ENCODE data around the gene RALB.
"Not testable (repeated sequence)": the region's sequence is repeated elsewhere in the genome, so short reads cannot be mapped to it uniquely, and the experiment has no call there.

RALB gene

DNA sequence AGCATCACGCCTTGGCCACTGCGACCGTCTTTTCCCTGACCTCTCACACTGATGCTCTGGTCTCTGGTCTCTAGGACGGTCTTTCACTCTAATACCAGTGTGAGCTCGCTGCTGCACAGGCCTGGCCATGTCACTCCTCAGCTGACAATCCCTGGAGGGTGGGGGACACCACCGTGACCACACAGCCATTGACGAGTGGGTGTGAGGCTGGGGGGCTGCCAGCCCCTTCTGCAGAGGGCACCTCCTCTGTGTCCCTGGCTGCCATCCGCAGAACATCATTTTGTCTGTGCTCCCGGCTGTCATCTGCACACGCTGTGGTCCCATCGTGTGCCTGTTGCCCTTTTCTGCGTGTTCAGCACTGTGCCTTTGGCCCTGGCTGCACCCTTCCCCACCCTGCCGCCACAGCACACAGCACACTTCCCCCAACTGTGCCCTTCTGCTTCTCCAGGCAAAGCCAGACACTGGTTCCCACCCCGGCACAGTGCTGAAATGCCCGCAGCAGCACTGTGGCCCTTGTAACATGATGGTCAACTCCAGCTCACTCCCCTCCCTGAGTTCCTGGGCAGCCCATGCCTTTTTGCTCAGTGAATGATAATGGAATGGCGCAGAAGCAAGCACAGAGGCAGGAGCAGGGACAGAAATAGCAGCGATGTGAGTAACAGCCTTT is 62.8 kb downstream of the RALB start:
- DNase-seq (ENCODE audit: low read depth in 2 of 2), result no peak

DNA sequence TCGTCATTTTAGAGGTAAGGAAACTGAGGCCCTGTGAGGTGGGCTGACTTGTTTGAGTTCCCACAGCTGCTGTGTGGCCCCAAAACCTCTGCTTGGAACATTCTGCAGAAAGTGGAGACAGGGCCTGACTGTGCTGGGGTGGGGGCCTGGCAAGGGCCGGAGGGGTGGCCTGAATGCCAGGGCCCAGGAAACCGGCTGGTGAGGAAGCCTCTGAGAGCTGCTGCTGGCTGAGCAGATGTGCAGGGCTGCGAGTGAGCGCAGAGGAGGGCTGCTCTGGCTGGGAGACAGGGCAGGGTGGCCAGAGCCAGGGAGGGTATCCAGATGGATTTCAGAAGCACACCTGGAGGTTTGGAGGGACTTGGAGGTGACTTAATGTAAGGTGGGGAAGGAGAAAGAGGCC is 63.4 kb downstream of the RALB start:
- no peak for DNase-seq (ENCODE audit: low read depth in 2 of 2)

GRCh38 chr2:120316528-120317179 is 64.0 kb downstream of the RALB start:
- DNase-seq (ENCODE audit: low read depth in 2 of 2), result no peak

DNA sequence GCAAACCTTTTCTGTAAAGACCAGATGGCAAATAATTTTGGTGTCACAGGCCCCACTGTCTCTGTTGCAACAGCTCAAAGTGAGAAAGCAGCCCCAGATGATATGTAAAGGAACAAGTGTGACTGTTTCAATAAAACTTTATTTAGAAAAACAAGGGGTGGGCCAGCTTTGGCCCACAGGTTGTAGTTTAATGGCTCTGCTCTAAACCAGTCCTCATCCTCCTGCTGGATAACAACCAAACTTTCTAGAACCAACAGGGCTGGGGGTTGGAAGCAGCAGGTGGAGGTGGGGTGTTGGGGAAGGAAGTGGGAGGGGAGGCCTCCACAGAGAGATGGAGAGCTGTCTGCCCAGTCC is 64.5 kb downstream of the RALB start:
- DNase-seq (ENCODE audit: low read depth in 2 of 2), result no peak

DNA sequence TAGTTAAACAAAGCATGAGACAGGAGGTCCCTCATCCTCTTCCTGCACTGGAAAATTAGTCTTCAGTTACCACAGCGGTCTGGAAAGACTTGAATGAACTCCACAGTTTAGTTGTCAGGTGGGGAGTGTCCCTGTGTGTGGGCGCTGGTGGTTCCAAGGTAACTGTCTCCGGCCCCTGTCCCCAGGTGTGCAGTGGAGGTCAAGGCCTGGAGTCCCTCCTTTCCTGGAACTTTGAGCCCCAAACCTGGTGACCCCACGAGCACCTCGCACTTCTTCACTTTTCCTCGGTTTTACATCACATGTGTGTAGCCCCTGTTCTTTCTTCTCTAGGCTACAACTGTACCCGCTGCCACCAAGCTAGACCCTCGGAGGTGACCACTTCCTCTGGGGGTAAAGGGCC is 65.3 kb downstream of the RALB start:
- DNase-seq (ENCODE audit: low read depth in 2 of 2), result no peak

DNA sequence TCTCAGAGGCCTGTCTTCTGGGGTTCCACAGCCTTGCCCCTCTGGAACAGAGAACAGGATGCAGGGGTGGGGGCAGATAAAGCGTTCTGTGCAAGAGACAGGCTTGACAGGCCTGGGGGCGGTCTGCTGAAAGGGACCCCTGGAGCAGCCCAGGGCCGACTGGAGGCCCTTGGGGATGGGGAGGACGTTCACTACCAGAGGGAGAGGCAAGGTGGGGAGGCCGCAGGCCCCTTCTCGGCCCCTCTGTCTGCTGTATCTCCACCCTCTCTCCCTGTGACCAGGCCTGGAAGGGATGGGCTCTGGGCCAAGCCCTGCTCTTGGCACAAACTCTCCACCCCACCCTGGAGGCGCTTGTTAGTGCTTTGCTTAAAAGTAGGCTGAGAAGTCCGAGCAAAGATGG is 66.0 kb downstream of the RALB start:
- DNase-seq (ENCODE audit: low read depth in 2 of 2), result no peak

- no peak for DNase-seq (ENCODE audit: low read depth in 2 of 2)
Observed at GRCh38 chr2:120319123-120319522, 66.5 kb downstream of the RALB start.

GRCh38 chr2:120319686-120320317 is 67.2 kb downstream of the RALB start:
- no peak for DNase-seq (ENCODE audit: low read depth in 2 of 2)

DNA sequence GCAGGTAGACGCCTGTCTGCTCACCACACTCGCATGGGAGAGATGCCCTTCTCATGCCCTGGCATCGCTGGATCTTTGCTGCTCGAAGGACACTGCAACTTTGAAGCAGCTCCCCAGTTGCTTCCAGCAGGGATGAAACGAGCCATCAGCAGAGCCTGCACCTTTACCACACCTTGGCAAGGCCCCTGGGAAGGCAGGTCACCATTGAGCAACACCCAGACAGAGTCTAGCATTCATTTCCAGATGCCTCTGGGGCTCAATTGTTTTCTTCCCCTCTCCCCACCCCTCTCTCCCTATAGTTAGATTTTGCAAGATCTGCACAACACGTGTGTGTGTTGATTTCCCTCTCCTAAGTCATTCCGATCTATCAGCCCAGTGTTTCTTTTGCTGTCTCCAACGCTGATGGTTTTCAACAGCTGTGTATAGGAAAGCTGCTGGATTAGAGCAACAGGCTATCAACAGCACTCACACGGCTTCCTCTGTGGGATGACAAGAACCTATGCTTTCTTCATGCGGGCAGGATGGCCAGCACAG is 67.7 kb downstream of the RALB start:
- no peak for DNase-seq (ENCODE audit: low read depth in 2 of 2)

GRCh38 chr2:120320887-120321556 is 68.4 kb downstream of the RALB start:
- not testable (repeated sequence) for DNase-seq (ENCODE audit: low read depth in 2 of 2)

GRCh38 chr2:120321721-120322284 is 69.2 kb downstream of the RALB start:
- no peak for DNase-seq (ENCODE audit: low read depth in 2 of 2)

DNA sequence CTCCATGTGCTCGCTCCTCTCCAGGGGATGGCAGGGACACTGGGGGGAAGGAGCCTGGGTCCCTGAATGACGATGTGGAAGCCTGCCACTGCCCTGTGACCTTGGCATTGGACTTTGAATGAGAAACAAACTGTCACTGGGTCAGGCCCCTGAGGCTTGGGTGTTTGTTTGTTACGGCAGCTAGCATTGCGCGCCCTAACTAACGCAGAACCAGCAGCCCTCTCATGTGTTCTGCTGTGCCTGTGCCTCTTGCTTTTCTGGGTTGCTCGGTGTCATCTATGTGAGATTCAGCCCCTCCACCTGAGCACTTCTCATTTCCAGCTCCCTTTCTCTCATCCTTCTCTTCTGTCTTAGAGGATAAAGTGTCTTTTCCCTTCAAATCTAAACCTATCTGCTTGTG is 69.7 kb downstream of the RALB start:
- no peak for DNase-seq (ENCODE audit: low read depth in 2 of 2)

DNA sequence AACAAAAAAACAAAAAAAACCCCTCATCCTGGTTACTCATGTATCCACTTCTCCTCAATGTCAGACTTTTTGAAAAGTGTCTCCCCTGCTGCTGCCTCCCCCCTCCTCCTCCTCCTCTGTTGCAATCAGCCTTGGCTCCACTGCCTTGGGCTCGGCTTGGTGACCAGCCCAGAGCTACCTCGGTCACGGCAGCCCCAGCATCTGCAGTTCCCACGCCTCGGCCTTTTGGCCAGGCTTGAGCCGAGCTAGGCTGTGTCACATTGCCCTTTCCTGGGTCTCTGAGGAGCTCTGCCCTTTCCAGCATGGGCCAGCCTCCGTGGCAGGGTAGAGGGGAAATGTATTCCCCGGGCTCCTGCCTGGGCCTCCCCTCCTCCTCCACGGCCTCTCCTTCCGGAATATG is 70.6 kb downstream of the RALB start:
- no peak for DNase-seq (ENCODE audit: low read depth in 2 of 2)

DNA sequence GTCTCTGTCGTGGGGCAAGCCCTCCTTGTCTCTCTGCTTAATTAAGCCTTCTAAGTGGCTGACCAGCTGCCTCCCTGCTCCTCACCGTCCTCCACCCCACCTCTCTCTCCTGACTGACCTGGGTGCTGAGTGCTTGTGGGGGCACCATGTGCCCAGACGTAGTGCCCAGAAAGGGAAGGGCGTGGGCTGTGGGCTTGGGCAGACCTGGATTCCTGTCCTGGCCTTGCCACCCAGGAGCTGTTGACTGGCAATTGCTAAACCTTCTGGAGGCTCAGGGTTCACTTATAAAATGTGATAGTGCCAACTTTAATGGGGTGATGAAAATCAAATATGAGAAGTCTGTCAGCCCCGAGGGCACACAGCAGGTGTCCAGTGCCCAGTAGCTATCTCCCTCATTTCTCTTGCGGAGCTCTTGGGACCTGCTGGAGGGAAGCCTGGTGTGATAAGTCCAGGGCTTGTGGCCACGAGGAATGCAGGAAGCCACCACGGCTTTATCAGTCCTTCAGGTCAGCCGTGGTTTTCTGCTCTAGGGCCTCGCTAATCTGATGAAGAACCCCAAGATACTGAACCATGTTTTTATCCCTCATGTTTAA is 71.3 kb downstream of the RALB start:
- no peak for DNase-seq (ENCODE audit: low read depth in 2 of 2)

- DNase-seq (ENCODE audit: low read depth in 2 of 2), result no peak
Observed at GRCh38 chr2:120324933-120325332, 72.3 kb downstream of the RALB start.

GRCh38 chr2:120326066-120326465 is 73.4 kb downstream of the RALB start:
- DNase-seq (ENCODE audit: low read depth in 2 of 2), result no peak

- no peak for DNase-seq (ENCODE audit: low read depth in 2 of 2)
Observed at GRCh38 chr2:120330946-120331822, 78.5 kb downstream of the RALB start.

- DNase-seq (ENCODE audit: low read depth in 2 of 2), result no peak
Observed at GRCh38 chr2:120331903-120332302, 79.3 kb downstream of the RALB start.

DNA sequence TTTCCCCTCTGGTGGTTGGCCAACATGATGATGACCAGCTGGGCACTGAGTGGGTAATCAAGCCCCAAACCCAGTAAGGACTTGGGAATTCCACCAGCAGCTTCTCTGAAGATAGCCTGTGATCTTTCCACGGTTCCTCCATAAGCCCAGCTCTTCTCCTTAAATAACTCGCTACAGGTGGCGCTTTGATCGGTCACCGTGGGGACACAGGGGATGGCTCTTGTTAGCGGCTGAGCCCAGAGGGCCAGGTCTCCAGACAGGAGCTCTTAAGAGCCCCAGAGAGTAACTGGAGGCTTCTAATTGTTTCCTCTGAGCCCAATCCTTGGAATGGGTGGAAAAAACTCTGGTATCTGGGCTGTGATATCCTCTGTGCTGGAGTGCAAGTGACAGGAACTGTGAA is 79.7 kb downstream of the RALB start:
- no peak for DNase-seq (ENCODE audit: low read depth in 2 of 2)

- DNase-seq (ENCODE audit: low read depth in 2 of 2), result no peak
Observed at GRCh38 chr2:120334068-120334467, 81.4 kb downstream of the RALB start.

GRCh38 chr2:120336749-120337148 is 84.1 kb downstream of the RALB start:
- no peak for DNase-seq (ENCODE audit: low read depth in 2 of 2)
